Panc1 (cell line): Measurements from ENCODE around the gene CACNG7. TPM values are rescaled to one million over a fixed set of nuclear protein-coding genes. Genes with fewer than 3 reads are reported as not detected.

Experiments used
- ATAC-seq: fragments of 200-7000 bp; cut with Tn5 transposase; 2 replicates; pipeline ENCODE4 v1.9.1; 2020; ENCODE audit warnings: mild to moderate bottlenecking, moderate library complexity
- BruUV-seq: library from RNA; stranded (reverse); fragments of 400-500 nt; replicated peaks from 2 replicates; lab custom pipeline; 2021; lab: Mats Ljungman, UMichigan
- CTCF ChIA-PET: fragments of 300-600 bp; sonication (Branson Sonifier 250); formaldehyde crosslinking; loops from one replicate; lab custom pipeline; 2022; ENCODE audit warnings: antibody characterized with exemption; lab: Charles Lee
- POLR2A ChIA-PET: fragments of 300-600 bp; sonication (Branson Sonifier 250); formaldehyde crosslinking; loops from one replicate; lab custom pipeline; 2022; ENCODE audit warnings: antibody characterized with exemption; lab: Charles Lee
- DNase-seq: peaks from one replicate; pipeline ENCODE4 v3.0.0-alpha.2; 2010; ENCODE audit warnings: low read depth, low spot score
- H3K27ac ChIP-seq: 2 replicates; pipeline ENCODE4 v1.5.1; 2011; ENCODE audit warnings: mild to moderate bottlenecking, low read length, inconsistent platforms
- H3K27me3 ChIP-seq: fragments of 200-500 bp; sonication (Bioruptor generic); 2 replicates; pipeline ENCODE4 v1.6.0; 2014; ENCODE audit warnings: low read length, inconsistent platforms; ENCODE audit not compliant: control insufficient read depth, insufficient read depth
- H3K36me3 ChIP-seq: fragments of 200-500 bp; sonication (Bioruptor generic); 2 replicates; pipeline ENCODE4 v1.5.1; 2014; ENCODE audit warnings: inconsistent platforms, mild to moderate bottlenecking, low read length, moderate library complexity; ENCODE audit not compliant: control insufficient read depth, insufficient read depth
- H3K4me1 ChIP-seq: 2 replicates; pipeline ENCODE4 v1.5.1; 2011; ENCODE audit warnings: inconsistent platforms, mild to moderate bottlenecking, low read length, moderate library complexity; ENCODE audit not compliant: control insufficient read depth, insufficient read depth
- H3K4me3 ChIP-seq, 2 experiments: 2 replicates each; pipeline ENCODE4 v1.5.1; 2011 to 2012; ENCODE audit warnings: low read depth in 2 of 2, low read length in 2 of 2, mild to moderate bottlenecking in 2 of 2, inconsistent platforms in 1 of 2, moderate library complexity in 1 of 2
- H3K9me3 ChIP-seq: fragments of 200-500 bp; sonication (Bioruptor generic); 2 replicates; pipeline ENCODE4 v1.5.1; 2014; ENCODE audit warnings: low read depth, mild to moderate bottlenecking, inconsistent platforms, low read length, moderate library complexity; ENCODE audit not compliant: control insufficient read depth, insufficient read depth
- POLR2AphosphoS5 ChIP-seq: IDR thresholded peaks from 2 replicates; pipeline ENCODE4 v1.6.1; 2012; ENCODE audit warnings: mild to moderate bottlenecking, low read depth, low read length, moderate library complexity
- SIN3A ChIP-seq: IDR thresholded peaks from 2 replicates; pipeline ENCODE4 v1.6.1; 2012; ENCODE audit warnings: low read depth, mild to moderate bottlenecking, low read length, moderate library complexity, borderline replicate concordance; ENCODE audit not compliant: insufficient read depth
- TCF7L2 ChIP-seq: IDR thresholded peaks from 2 replicates; pipeline ENCODE4 v1.6.1; 2011; ENCODE audit warnings: mild to moderate bottlenecking, low read depth, low read length, inconsistent platforms
- in situ Hi-C: cut with HindIII; loops from 2 replicates; pipeline ENCODE4 v1.10.0; 2016; ENCODE audit warnings: low sequenced_read_pairs, low pct_unique_long_range_greater_than_20kb
- intact Hi-C: fragments of 100-400 bp; cut with micrococcal nuclease; formaldehyde crosslinking; loops from one replicate; pipeline ENCODE4 v1.10.0; 2022; ENCODE audit not compliant: unreplicated experiment
- total RNA-seq: library from RNA; stranded (reverse); gene quantifications from one replicate; pipeline ENCODE4 v1.2.1, GENCODE V29; 2021; ENCODE audit not compliant: unreplicated experiment
- TF ChIP-seq, protein P1 (sequence below): fragments of 450-650 bp; IDR thresholded peaks from 2 replicates; pipeline ENCODE4 v1.5.1; 2017; ENCODE audit warnings: mild to moderate bottlenecking
- TF ChIP-seq, protein P2 (sequence below), 2 experiments: IDR thresholded peaks; 2 replicates each; pipeline ENCODE4 v1.6.1; 2011 to 2012; ENCODE audit warnings: low read depth in 2 of 2, control low read depth in 1 of 2, low read length in 1 of 2, mild to moderate bottlenecking in 1 of 2, moderate library complexity in 1 of 2; ENCODE audit not compliant: insufficient read depth in 1 of 2

CACNG7 gene
- total RNA-seq, 1 experiment from 2014 or later: 7.7 TPM

DNA sequence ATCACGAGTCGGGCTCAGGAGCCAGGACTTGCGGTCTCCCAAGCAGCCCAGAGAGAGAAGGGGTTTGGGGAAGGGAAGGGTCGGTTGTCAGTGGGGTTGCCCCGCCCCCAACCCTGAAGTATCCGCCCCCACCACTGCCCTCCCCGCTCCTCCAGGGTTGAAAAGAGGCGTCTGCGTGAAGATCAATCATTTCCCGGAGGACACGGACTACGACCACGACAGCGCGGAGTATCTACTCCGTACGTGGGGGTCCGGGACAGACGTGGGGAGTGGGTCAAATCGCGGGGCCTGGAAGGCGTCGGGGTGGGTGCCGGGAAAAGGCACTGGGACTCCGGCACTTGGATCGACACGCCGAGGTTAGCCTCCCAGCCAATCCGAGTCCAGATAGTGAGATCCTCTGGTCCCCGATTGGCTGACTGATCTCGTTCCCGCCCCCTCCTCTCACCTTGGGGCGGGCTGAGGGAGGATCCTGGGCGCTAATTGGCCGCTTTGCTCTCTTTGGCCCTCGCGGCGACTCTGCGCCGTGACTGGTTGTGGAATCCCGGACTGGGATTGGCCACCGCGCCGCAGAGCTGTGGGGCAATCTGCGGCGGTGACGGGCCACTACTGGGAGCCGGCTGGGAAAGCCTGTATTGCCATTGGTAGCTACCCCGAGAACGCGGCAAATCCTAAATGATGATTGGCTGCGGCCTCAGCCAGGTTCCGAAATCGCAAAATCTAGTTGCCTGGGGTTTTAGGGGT lies 69.1 kb downstream of the CACNG7 start:
- no TSS peak for BruUV-seq
- ATAC-seq: peak; percentile 52
- in situ Hi-C loops: no loop called here

DNA sequence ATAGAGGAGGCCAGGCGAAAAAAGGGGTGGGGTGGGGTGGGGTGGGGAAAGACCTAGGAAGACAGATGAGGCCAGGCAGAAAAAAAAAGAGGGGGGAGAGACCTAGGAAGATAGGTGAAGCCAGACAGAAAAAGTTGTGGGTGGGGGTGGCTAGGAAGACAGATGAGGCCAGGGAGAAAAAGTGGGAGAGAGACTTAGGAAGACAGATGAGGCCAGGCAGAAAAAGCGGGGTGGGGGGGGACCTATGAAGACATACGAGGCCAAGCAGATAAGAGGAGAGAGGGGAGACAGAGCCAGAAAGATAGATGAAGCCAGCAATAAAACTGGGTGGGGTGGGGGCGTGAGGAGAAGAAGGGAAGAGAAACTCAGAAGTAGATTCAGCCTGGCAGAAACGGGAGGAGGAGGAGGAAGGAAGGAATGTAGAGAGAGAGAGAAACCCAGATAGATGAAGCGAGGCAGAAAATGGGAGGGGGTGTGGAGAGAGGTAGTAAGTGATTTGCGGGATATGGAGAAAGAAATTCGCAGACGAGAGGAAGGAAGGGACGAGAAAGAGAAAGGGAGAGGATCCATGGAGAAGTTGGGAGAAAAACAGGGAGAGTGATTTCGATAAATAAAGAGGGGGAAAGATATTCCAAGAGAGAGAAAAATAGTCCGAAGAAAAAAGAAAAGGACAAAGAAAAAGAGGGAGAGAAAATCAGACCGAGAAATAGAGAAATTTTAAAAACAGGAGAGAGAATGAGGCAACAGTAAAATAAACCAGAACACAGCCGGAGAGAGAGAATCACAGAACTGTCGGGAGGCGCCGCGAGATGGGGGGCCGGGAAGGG lies 70.1 kb downstream of the CACNG7 start:
- H3K4me3 ChIP-seq: peak overlapping the region; percentile 54 to 79
- ChIA-PET CTCF (no interaction called here), POLR2A (interaction anchor here (0.6 kb wide), 1 partner anchor 99 kb away, joined by 12 read pairs; no protein-coding TSS in a partner anchor)
- peak overlapping the region; percentile 90 for H3K27ac ChIP-seq
- in situ Hi-C loops (no loop called here), intact Hi-C loops (loop anchor here (2.0 kb wide), 1 partner anchor 70 kb away; the partner anchor contains the start of gene CACNG7)
- no peak for ATAC-seq
- no peaks in the 10 kb centered on the region for H3K36me3 ChIP-seq
- TF ChIP-seq, protein P1, sequence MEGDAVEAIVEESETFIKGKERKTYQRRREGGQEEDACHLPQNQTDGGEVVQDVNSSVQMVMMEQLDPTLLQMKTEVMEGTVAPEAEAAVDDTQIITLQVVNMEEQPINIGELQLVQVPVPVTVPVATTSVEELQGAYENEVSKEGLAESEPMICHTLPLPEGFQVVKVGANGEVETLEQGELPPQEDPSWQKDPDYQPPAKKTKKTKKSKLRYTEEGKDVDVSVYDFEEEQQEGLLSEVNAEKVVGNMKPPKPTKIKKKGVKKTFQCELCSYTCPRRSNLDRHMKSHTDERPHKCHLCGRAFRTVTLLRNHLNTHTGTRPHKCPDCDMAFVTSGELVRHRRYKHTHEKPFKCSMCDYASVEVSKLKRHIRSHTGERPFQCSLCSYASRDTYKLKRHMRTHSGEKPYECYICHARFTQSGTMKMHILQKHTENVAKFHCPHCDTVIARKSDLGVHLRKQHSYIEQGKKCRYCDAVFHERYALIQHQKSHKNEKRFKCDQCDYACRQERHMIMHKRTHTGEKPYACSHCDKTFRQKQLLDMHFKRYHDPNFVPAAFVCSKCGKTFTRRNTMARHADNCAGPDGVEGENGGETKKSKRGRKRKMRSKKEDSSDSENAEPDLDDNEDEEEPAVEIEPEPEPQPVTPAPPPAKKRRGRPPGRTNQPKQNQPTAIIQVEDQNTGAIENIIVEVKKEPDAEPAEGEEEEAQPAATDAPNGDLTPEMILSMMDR: no peak
- TF ChIP-seq TCF7L2: 0 out of 2 replicates have a peak, but pooled peaks have one; percentile 13
- TF ChIP-seq POLR2AphosphoS5: peak; percentile 68
- TF ChIP-seq, protein P2, sequence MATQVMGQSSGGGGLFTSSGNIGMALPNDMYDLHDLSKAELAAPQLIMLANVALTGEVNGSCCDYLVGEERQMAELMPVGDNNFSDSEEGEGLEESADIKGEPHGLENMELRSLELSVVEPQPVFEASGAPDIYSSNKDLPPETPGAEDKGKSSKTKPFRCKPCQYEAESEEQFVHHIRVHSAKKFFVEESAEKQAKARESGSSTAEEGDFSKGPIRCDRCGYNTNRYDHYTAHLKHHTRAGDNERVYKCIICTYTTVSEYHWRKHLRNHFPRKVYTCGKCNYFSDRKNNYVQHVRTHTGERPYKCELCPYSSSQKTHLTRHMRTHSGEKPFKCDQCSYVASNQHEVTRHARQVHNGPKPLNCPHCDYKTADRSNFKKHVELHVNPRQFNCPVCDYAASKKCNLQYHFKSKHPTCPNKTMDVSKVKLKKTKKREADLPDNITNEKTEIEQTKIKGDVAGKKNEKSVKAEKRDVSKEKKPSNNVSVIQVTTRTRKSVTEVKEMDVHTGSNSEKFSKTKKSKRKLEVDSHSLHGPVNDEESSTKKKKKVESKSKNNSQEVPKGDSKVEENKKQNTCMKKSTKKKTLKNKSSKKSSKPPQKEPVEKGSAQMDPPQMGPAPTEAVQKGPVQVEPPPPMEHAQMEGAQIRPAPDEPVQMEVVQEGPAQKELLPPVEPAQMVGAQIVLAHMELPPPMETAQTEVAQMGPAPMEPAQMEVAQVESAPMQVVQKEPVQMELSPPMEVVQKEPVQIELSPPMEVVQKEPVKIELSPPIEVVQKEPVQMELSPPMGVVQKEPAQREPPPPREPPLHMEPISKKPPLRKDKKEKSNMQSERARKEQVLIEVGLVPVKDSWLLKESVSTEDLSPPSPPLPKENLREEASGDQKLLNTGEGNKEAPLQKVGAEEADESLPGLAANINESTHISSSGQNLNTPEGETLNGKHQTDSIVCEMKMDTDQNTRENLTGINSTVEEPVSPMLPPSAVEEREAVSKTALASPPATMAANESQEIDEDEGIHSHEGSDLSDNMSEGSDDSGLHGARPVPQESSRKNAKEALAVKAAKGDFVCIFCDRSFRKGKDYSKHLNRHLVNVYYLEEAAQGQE (IDR thresholded peaks at IDR 0.05; ENCODE audit: insufficient read depth in 1 of 2, low read depth in 2 of 2, low read length in 1 of 2): no peak
- 0 out of 2 replicates have a peak, but pooled peaks have one; percentile 22 for TF ChIP-seq SIN3A
- peaks cover 21% of the 10 kb centered on the region for H3K4me1 ChIP-seq
- H3K9me3 ChIP-seq: no peaks in the 10 kb centered on the region
- BruUV-seq: no TSS peak
- DNase-seq: no peak
- no peaks in the 10 kb centered on the region for H3K27me3 ChIP-seq

More for the DNA sequence above, 69.1 kb downstream of the CACNG7 start:
- Histone ChIP-seq H3K27ac (peak overlapping the region; percentile 90), H3K27me3 (no peaks in the 10 kb centered on the region), H3K4me3 (peak overlapping the region; percentile 54 to 79), H3K9me3 (no peaks in the 10 kb centered on the region), H3K4me1 (peaks cover 11% of the 10 kb centered on the region), H3K36me3 (no peaks in the 10 kb centered on the region)
- ChIA-PET POLR2A (interaction anchor here (0.7 kb wide), 1 partner anchor 46 kb away, joined by 13 read pairs; no protein-coding TSS in a partner anchor), CTCF (no interaction called here)
- TF ChIP-seq SIN3A (no peak), POLR2AphosphoS5 (peak; percentile 84)
- intact Hi-C loops: loop anchor here (2.0 kb wide), 1 partner anchor 69 kb away; the partner anchor contains the start of gene CACNG7
- peak; percentile 97 for DNase-seq
